Mesenchymal stem cell (in vitro differentiated cells and primary cell): ENCODE results near the gene IL18.

ENCODE experiments used
- DNase-seq: peaks from one replicate; pipeline ENCODE4 v3.0.0-alpha.2; 2013
- H2AFZ ChIP-seq: one replicate; pipeline ENCODE4 v1.6.1; 2013; ENCODE audit warnings: low read depth, mild to moderate bottlenecking, control low read depth, inconsistent platforms, low read length, moderate library complexity
- H2AK5ac ChIP-seq: 2 replicates; pipeline ENCODE4 v1.6.1; 2013; ENCODE audit warnings: low read length, moderate library complexity, mild to moderate bottlenecking, inconsistent platforms; ENCODE audit not compliant: severe bottlenecking
- H2BK120ac ChIP-seq: one replicate; pipeline ENCODE4 v1.6.1; 2013; ENCODE audit warnings: low read depth, mild to moderate bottlenecking, inconsistent platforms, low read length, moderate library complexity
- H2BK12ac ChIP-seq, 2 experiments: one replicate each; pipeline ENCODE4 v1.6.1; 2013; ENCODE audit warnings: inconsistent platforms in 2 of 2, low read length in 2 of 2, mild to moderate bottlenecking in 2 of 2, moderate library complexity in 2 of 2, control low read depth in 1 of 2
- H2BK15ac ChIP-seq: one replicate; pipeline ENCODE4 v1.6.1; 2013; ENCODE audit warnings: mild to moderate bottlenecking, low read depth, inconsistent platforms; ENCODE audit not compliant: poor library complexity, severe bottlenecking
- H2BK5ac ChIP-seq: 2 replicates; pipeline ENCODE4 v1.6.1; 2013; ENCODE audit warnings: low read depth, mild to moderate bottlenecking, low read length, control low read depth, inconsistent platforms; ENCODE audit not compliant: poor library complexity, severe bottlenecking
- H3K14ac ChIP-seq, 2 experiments: one replicate each; pipeline ENCODE4 v1.6.1; 2013; ENCODE audit warnings: inconsistent platforms in 2 of 2, low read length in 2 of 2, control low read depth in 1 of 2, mild to moderate bottlenecking in 1 of 2, moderate library complexity in 1 of 2
- H3K18ac ChIP-seq, 2 experiments: one replicate each; pipeline ENCODE4 v1.6.1; 2013; ENCODE audit warnings: inconsistent platforms in 2 of 2, low read length in 2 of 2, control low read depth in 1 of 2, low read depth in 1 of 2, mild to moderate bottlenecking in 1 of 2
- H3K23ac ChIP-seq, 2 experiments: one replicate each; pipeline ENCODE4 v1.6.1; 2013; ENCODE audit warnings: inconsistent platforms in 2 of 2, low read length in 2 of 2, mild to moderate bottlenecking in 2 of 2, moderate library complexity in 2 of 2, control low read depth in 1 of 2
- H3K27ac ChIP-seq: 2 replicates; pipeline ENCODE4 v1.5.1; 2013; ENCODE audit warnings: mild to moderate bottlenecking, moderate library complexity, low read length, control low read depth, inconsistent platforms; ENCODE audit not compliant: poor library complexity, severe bottlenecking
- H3K27me3 ChIP-seq, 2 experiments: 2 replicates each; pipeline versions ENCODE4 v1.6.1 to v1.7.0; 2013; ENCODE audit warnings: low read length in 2 of 2, mild to moderate bottlenecking in 2 of 2, moderate library complexity in 2 of 2, control low read depth in 1 of 2, inconsistent platforms in 1 of 2; ENCODE audit not compliant: control insufficient read depth in 1 of 2, insufficient read depth in 1 of 2
- H3K36me3 ChIP-seq, 2 experiments: 2 replicates each; pipeline versions ENCODE4 v1.6.1 to v1.7.0; 2013; ENCODE audit warnings: low read length in 2 of 2, control low read depth in 1 of 2, inconsistent platforms in 1 of 2, low read depth in 1 of 2, mild to moderate bottlenecking in 1 of 2; ENCODE audit not compliant: insufficient read depth in 2 of 2, control insufficient read depth in 1 of 2
- H3K4ac ChIP-seq, 2 experiments: one replicate each; pipeline ENCODE4 v1.6.1; 2013; ENCODE audit warnings: inconsistent platforms in 2 of 2, low read length in 2 of 2, mild to moderate bottlenecking in 2 of 2, moderate library complexity in 2 of 2, control low read depth in 1 of 2, low read depth in 1 of 2
- H3K4me1 ChIP-seq: 2 replicates; pipeline ENCODE4 v1.6.1; 2013; ENCODE audit warnings: low read depth, low read length, control low read depth; ENCODE audit not compliant: control insufficient read depth, insufficient read depth
- H3K4me2 ChIP-seq: 2 replicates; pipeline ENCODE4 v1.6.1; 2013; ENCODE audit warnings: low read length, mild to moderate bottlenecking, inconsistent platforms; ENCODE audit not compliant: poor library complexity, severe bottlenecking
- H3K4me3 ChIP-seq, 2 experiments: 2 replicates each; pipeline versions ENCODE4 v1.5.1 to v1.7.0; 2013; ENCODE audit warnings: low read length in 2 of 2, mild to moderate bottlenecking in 2 of 2, control low read depth in 1 of 2, low read depth in 1 of 2; ENCODE audit not compliant: insufficient read depth in 1 of 2
- H3K79me1 ChIP-seq: replicated peaks from 2 replicates; pipeline ENCODE4 v1.6.1; 2013; ENCODE audit warnings: mild to moderate bottlenecking, control low read depth, low read length, inconsistent platforms; ENCODE audit not compliant: poor library complexity, severe bottlenecking
- H3K9ac ChIP-seq: 2 replicates; pipeline ENCODE4 v1.7.0; 2013; ENCODE audit warnings: mild to moderate bottlenecking, low read length, moderate library complexity
- H3K9me3 ChIP-seq: 2 replicates; pipeline ENCODE4 v1.7.0; 2013; ENCODE audit warnings: mild to moderate bottlenecking, low read length; ENCODE audit not compliant: control insufficient read depth
- H4K8ac ChIP-seq: one replicate; pipeline ENCODE4 v1.6.1; 2013; ENCODE audit warnings: inconsistent platforms, mild to moderate bottlenecking, low read length, moderate library complexity
- H4K91ac ChIP-seq: one replicate; pipeline ENCODE4 v1.6.1; 2013; ENCODE audit warnings: mild to moderate bottlenecking, low read length, inconsistent platforms
- WGBS: methylation state at CpG from one replicate; pipeline ENCODE4 v1.1.7; 2013; ENCODE audit warnings: mixed read lengths; 5-methylcytosine and 5-hydroxymethylcytosine counted together

The IL18 gene

DNA sequence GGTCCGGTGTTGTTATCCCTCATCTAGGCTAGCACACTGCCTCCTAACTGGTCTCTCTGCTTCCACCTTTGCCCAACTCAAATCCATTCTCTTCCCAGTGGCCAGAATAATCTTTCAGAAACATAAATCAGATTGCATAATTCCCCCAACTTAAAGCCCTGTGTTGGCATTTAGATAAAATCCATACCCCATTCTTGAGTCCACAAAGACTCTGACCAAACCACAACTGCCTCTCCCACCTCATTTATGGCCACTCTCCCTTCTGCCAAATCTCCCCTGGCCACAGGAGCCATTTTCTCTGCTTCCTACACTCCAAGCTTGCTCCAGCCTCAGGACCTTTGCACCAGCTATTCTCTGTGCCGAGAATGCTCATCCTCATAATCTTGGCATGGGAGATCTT, 36.8 kb downstream of the IL18 start:
- Histone ChIP-seq H3K14ac (no peak overlapping the region), H3K4ac (peak overlapping the region in 1 of 2 experiments; percentile 7), H2AK5ac (no peak overlapping the region), H3K9ac (no peak overlapping the region), H3K4me1 (peaks cover 10% of the 10 kb centered on the region), H3K27me3 (no peaks in the 10 kb centered on the region), H3K36me3 (no peaks in the 10 kb centered on the region), H2BK12ac (no peak overlapping the region), H3K18ac (no peak overlapping the region), H4K91ac (no peak overlapping the region), H3K79me1 (no peaks in the 10 kb centered on the region), H2BK120ac (peak overlapping the region; percentile 15), H3K27ac (no peak overlapping the region), H2AFZ (no peak overlapping the region), H3K4me3 (no peak overlapping the region), H3K9me3 (no peaks in the 10 kb centered on the region), H2BK15ac (no peak overlapping the region), H4K8ac (peak overlapping the region; percentile 12), H3K23ac (peak overlapping the region in 1 of 2 experiments; percentile 9), H2BK5ac (no peak overlapping the region), H3K4me2 (no peak overlapping the region)
- no peak for DNase-seq
- WGBS: 100% methylated on average over 2 of the region's 2 CpGs

DNA sequence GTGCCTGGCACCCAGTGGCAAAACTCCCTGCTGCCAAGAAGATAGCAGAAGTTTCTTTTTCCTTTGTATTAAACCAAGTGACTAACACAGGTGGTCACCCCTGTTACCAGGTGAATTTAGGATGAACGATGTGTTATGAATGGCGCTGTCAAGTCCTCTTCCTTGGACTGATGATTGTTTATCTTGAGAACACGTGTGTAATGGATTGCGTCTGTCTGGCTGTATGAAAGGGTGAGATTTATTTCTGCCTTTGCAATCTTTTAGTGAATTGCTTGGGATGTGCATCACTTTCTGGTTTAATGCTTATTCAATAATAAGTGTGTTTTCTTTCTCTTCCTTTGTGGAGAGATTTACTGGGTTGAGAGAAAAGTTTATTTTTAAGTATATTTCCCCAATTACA, 40.8 kb downstream of the IL18 start:
- no peak overlapping the region for H2AFZ ChIP-seq
- no peak overlapping the region for H3K4ac ChIP-seq
- 42% methylated on average over 4 of the region's 4 CpGs for WGBS
- H2BK120ac ChIP-seq: peak overlapping the region; percentile 34
- no peak overlapping the region for H4K8ac ChIP-seq
- H3K9me3 ChIP-seq: no peaks in the 10 kb centered on the region
- H2AK5ac ChIP-seq: no peak overlapping the region
- H3K4me2 ChIP-seq: no peak overlapping the region
- H3K14ac ChIP-seq: no peak overlapping the region
- H3K27me3 ChIP-seq: no peaks in the 10 kb centered on the region
- peaks cover 1% of the 10 kb centered on the region for H3K4me1 ChIP-seq
- no peak overlapping the region for H4K91ac ChIP-seq
- no peaks in the 10 kb centered on the region for H3K79me1 ChIP-seq
- H3K23ac ChIP-seq: no peak overlapping the region
- H2BK15ac ChIP-seq: no peak overlapping the region
- DNase-seq: no peak
- H2BK5ac ChIP-seq: no peak overlapping the region
- H3K9ac ChIP-seq: no peak overlapping the region
- no peak overlapping the region for H2BK12ac ChIP-seq
- H3K36me3 ChIP-seq: no peaks in the 10 kb centered on the region
- no peak overlapping the region for H3K4me3 ChIP-seq
- H3K27ac ChIP-seq: no peak overlapping the region
- no peak overlapping the region for H3K18ac ChIP-seq

DNA sequence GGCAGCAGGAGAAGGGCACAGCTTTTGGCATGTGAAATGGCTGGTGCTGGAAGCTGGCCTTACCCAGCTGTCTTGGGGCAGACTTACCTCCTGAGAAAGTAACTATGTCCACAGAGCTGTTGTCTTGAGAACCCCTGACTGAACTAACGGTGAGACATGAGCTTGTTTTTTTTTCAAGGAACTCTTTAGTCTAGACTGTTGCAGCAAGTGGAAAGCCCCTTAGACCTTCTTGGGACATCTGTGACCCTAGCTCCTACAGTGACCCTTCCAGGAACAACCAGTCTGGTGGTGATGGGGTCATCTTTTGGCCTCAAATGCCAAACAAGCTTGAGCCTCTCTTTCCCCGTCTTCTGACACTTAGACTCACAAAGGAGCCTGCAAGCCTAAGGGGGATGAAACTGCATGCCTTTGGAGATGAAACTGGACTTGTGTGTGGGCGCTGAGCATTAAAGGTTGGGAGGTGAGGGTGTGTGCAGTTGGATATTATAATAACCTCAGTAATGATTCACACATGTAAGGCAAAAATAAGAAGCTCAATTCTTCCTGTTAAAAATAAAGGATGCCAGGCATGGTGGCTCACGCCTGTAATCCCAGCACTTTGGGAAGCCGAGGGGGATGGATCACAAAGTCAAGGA, 41.8 kb downstream of the IL18 start:
- 100% methylated on average over 2 of the region's 5 CpGs for WGBS

DNA sequence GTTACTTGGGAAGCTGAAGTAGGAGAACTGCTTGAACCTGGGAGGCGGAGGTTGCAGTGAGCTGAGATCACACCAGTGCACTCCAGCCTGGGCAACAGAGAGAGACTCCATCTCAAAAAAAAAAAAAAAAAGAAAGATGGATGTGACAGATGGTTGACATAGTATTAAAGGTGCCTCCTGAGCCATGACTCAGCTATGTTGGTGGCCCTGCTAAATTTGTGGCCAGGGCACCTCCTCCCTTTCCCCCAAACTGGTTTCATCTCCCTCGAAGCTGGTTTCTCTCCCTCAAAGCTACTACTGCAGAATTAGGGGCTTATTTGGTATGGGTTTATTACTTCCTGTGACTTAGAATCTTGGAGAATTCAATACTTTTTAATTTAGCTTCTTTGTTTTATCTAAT, 45.7 kb downstream of the IL18 start:
- Histone ChIP-seq H2BK15ac (no peak overlapping the region), H3K27me3 (no peaks in the 10 kb centered on the region), H4K91ac (no peak overlapping the region), H3K27ac (no peak overlapping the region), H3K4ac (no peak overlapping the region), H3K14ac (no peak overlapping the region), H3K4me1 (peaks cover 1% of the 10 kb centered on the region), H3K9ac (no peak overlapping the region), H3K18ac (peak overlapping the region in 1 of 2 experiments; percentile 22), H3K9me3 (no peaks in the 10 kb centered on the region), H3K36me3 (no peaks in the 10 kb centered on the region), H3K4me2 (no peak overlapping the region), H2AK5ac (no peak overlapping the region), H2BK12ac (no peak overlapping the region), H4K8ac (no peak overlapping the region), H2BK5ac (no peak overlapping the region), H3K79me1 (no peaks in the 10 kb centered on the region), H2AFZ (no peak overlapping the region), H3K23ac (peak overlapping the region in 1 of 2 experiments; percentile 64), H2BK120ac (no peak overlapping the region), H3K4me3 (no peak overlapping the region)
- DNase-seq: no peak
- 100% methylated on average over 1 of the region's 2 CpGs for WGBS

More for the DNA sequence above, 41.8 kb downstream of the IL18 start:
- H2BK12ac ChIP-seq: peak overlapping the region; percentile 21 to 87
- no peak overlapping the region for H3K4me3 ChIP-seq
- H2BK5ac ChIP-seq: no peak overlapping the region
- no peaks in the 10 kb centered on the region for H3K27me3 ChIP-seq
- H4K8ac ChIP-seq: peak overlapping the region; percentile 7
- H2AFZ ChIP-seq: no peak overlapping the region
- no peak overlapping the region for H3K9ac ChIP-seq
- H2AK5ac ChIP-seq: no peak overlapping the region
- no peak overlapping the region for H3K23ac ChIP-seq
- no peaks in the 10 kb centered on the region for H3K79me1 ChIP-seq
- no peak overlapping the region for H3K4me2 ChIP-seq
- peaks cover 1% of the 10 kb centered on the region for H3K4me1 ChIP-seq
- H2BK15ac ChIP-seq: peak overlapping the region; percentile 8
- H3K14ac ChIP-seq: no peak overlapping the region
- peak overlapping the region in 1 of 2 experiments; percentile 51 for H3K4ac ChIP-seq
- no peak overlapping the region for H4K91ac ChIP-seq
- no peak overlapping the region for H2BK120ac ChIP-seq
- no peaks in the 10 kb centered on the region for H3K9me3 ChIP-seq
- no peaks in the 10 kb centered on the region for H3K36me3 ChIP-seq
- H3K27ac ChIP-seq: no peak overlapping the region
- DNase-seq: no peak
- H3K18ac ChIP-seq: no peak overlapping the region
